B cell (primary cell): ENCODE results near the gene ELK4. TPM values are rescaled to one million over a fixed set of nuclear protein-coding genes. Genes with fewer than 3 reads are reported as not detected.

ENCODE experiments used
- ATAC-seq: fragments of 200-7000 bp; cut with Tn5 transposase; one replicate; pipeline ENCODE4 v1.10.0; 2021; ENCODE audit warnings: low read depth, mild to moderate bottlenecking, moderate number of reproducible peaks, moderate library complexity
- CTCF ChIA-PET: fragments of 350-600 bp; sonication (Branson Sonifier 250); formaldehyde crosslinking; loops from one replicate; lab custom pipeline; 2021; ENCODE audit warnings: antibody characterized with exemption, inconsistent platforms; lab: Charles Lee
- POLR2A ChIA-PET: fragments of 350-600 bp; sonication (Branson Sonifier 250); formaldehyde crosslinking; loops from one replicate; lab custom pipeline; 2021; ENCODE audit warnings: antibody characterized with exemption; lab: Charles Lee
- DNase-seq: peaks from one replicate; pipeline ENCODE4 v3.0.0; 2013
- H2AFZ ChIP-seq: 2 replicates; pipeline ENCODE4 v1.6.1; 2012; ENCODE audit warnings: mild to moderate bottlenecking, low read depth, low read length; ENCODE audit not compliant: insufficient read depth, poor library complexity, severe bottlenecking
- H3K27ac ChIP-seq, 2 donors: 1 replicate in 1 of 2; 2 replicates in 1 of 2; pipeline ENCODE4 v1.5.1; 2012 to 2013; ENCODE audit warnings: low read length in 2 of 2, mild to moderate bottlenecking in 2 of 2, moderate library complexity in 1 of 2
- H3K27me3 ChIP-seq, 4 experiments: fragments of 200-600 bp in 1 of 4; sonication (generic) in 1 of 4; replicated peaks in 1 of 4; 1 replicate in 2 of 4; 2 replicates in 2 of 4; pipeline versions ENCODE4 v1.6.1 to v1.7.0; 2013 to 2016; ENCODE audit warnings: low read length in 3 of 4, mild to moderate bottlenecking in 2 of 4, mixed read lengths in 1 of 4, moderate library complexity in 1 of 4; ENCODE audit not compliant: insufficient read depth in 4 of 4, control insufficient read depth in 3 of 4; ENCODE audit errors: control extremely low read depth in 1 of 4
- H3K36me3 ChIP-seq, 2 experiments: replicated peaks in 1 of 2; 1 replicate in 1 of 2; 2 replicates in 1 of 2; pipeline versions ENCODE4 v1.6.1 to v1.7.1; 2013; ENCODE audit warnings: low read length in 1 of 2; ENCODE audit not compliant: insufficient read depth in 2 of 2, control insufficient read depth in 1 of 2; ENCODE audit errors: control extremely low read depth in 1 of 2, extremely low read depth in 1 of 2
- H3K4me1 ChIP-seq, 2 donors: fragments of 200-600 bp in 1 of 2; sonication (generic) in 1 of 2; 1 replicate in 1 of 2; 2 replicates in 1 of 2; pipeline versions ENCODE4 v1.5.1 to v1.6.1; 2013 to 2017; ENCODE audit warnings: low read length in 2 of 2; ENCODE audit not compliant: control insufficient read depth in 2 of 2, insufficient read depth in 2 of 2
- H3K4me2 ChIP-seq: replicated peaks from 2 replicates; pipeline ENCODE3; 2012; ENCODE audit warnings: mild to moderate bottlenecking, low read depth, low read length; ENCODE audit not compliant: poor library complexity, severe bottlenecking
- H3K4me3 ChIP-seq, 5 experiments: fragments of 200-600 bp in 1 of 5; sonication (generic) in 1 of 5; 1 replicate in 3 of 5; 2 replicates in 2 of 5; pipeline versions ENCODE4 v1.5.1 to v1.7.0; 2011 to 2016; ENCODE audit warnings: low read length in 4 of 5, mild to moderate bottlenecking in 4 of 5, low read depth in 2 of 5, control low read depth in 1 of 5, moderate library complexity in 1 of 5; ENCODE audit not compliant: insufficient read depth in 1 of 5; ENCODE audit errors: control extremely low read depth in 1 of 5, extremely low read depth in 1 of 5
- H3K79me2 ChIP-seq: fragments of 200-600 bp; sonication (generic); one replicate; pipeline ENCODE4 v1.6.0; 2016; ENCODE audit warnings: low read length; ENCODE audit not compliant: control insufficient read depth, insufficient read depth
- H3K9ac ChIP-seq: fragments of 200-600 bp; sonication (generic); 2 replicates; pipeline ENCODE4 v1.6.1; 2017; ENCODE audit warnings: mild to moderate bottlenecking, low read length, moderate library complexity
- H3K9me3 ChIP-seq, 3 donors: one replicate each; pipeline versions ENCODE4 v1.6.1 to v1.7.1; 2013; ENCODE audit warnings: low read length in 2 of 3; ENCODE audit not compliant: control insufficient read depth in 2 of 3, insufficient read depth in 1 of 3; ENCODE audit errors: control extremely low read depth in 1 of 3
- H4K20me1 ChIP-seq: 2 replicates; pipeline ENCODE4 v1.6.0; 2012; ENCODE audit warnings: mild to moderate bottlenecking, low read length; ENCODE audit not compliant: insufficient read depth, control insufficient read depth, poor library complexity, severe bottlenecking
- H3K27ac Mint-ChIP-seq: one replicate; pipeline ENCODE4 v1.8.0; 2021; ENCODE audit warnings: mixed read lengths
- H3K27me3 Mint-ChIP-seq: one replicate; pipeline ENCODE4 v1.8.0; 2021; ENCODE audit warnings: mixed read lengths
- H3K4me1 Mint-ChIP-seq: one replicate; pipeline ENCODE4 v1.8.0; 2021; ENCODE audit warnings: mixed read lengths
- H3K4me3 Mint-ChIP-seq: one replicate; pipeline ENCODE4 v1.8.0; 2021; ENCODE audit warnings: mixed read lengths
- H3K9me3 Mint-ChIP-seq: one replicate; pipeline ENCODE4 v1.8.0; 2022; ENCODE audit warnings: mixed read lengths; ENCODE audit not compliant: insufficient read depth
- EZH2 ChIP-seq: IDR thresholded peaks from 2 replicates; pipeline ENCODE4 v1.6.1; 2012; ENCODE audit warnings: borderline replicate concordance, low read depth, mild to moderate bottlenecking, moderate library complexity, low read length; ENCODE audit not compliant: insufficient read depth, poor library complexity, severe bottlenecking
- WGBS: methylation state at CpG from one replicate; pipeline ENCODE4 v1.1.5; 2013; ENCODE audit warnings: missing lambda C conversion rate; ENCODE audit not compliant: insufficient coverage; 5-methylcytosine and 5-hydroxymethylcytosine counted together
- intact Hi-C: fragments of 100-400 bp; cut with micrococcal nuclease; formaldehyde crosslinking; loops from one replicate; pipeline ENCODE4 v1.10.0; 2022
- polyA plus RNA-seq: library from polyadenylated mRNA; depleted of rRNA; stranded (reverse); fragments of >200 nt; gene quantifications from 2 replicates; pipeline ENCODE4 v1.2.3, GENCODE V29; 2012
- total RNA-seq, 2 donors: library from RNA; stranded (reverse); fragments of 120-200 nt in 1 of 2; gene quantifications; 1 replicate in 1 of 2; 2 replicates in 1 of 2; pipeline versions ENCODE4 v1.2.3 to v1.2.4, GENCODE V29; 2013 to 2022
- TF ChIP-seq, protein P1 (sequence below): fragments of 200-600 bp; IDR thresholded peaks from one replicate; pipeline ENCODE4 v1.8.0; 2022; ENCODE audit warnings: antibody characterized with exemption, mild to moderate bottlenecking

The ELK4 gene
- total and polyA plus RNA-seq, 2 donors (not counting 1 experiment from before 2014, with no cell fraction given): 11.0 to 151 TPM

DNA sequence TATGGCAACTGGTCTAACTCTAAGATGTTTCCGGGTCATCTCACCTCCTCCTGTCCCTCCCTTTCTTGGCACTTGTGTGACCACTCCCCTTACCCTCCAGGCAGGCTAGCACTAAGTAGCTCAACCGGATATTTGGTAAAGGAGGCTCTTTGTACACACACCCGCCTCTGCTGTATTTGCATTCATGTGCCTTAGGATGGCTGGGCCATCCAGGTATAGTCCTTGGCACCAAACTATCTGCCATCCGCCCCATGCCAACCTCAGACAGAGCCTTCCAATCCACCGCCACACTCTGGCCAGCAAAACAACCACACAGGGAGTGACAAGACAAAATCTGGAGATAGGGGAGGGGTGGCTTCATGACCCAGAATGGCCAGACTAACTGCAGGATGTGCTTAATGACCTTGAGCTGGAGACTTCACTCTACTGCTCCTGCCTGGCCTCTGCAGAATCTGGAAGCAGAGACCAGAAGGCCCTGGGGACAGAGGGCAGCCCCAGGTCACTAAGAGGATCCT, 67.8 kb downstream of the ELK4 start:
- ATAC-seq: no peak
- Mint-ChIP-seq H3K4me3 (no peak overlapping the region), H3K27me3 (peaks cover 31% of the 10 kb centered on the region), H3K27ac (no peak overlapping the region), H3K4me1 (peaks cover 4% of the 10 kb centered on the region), H3K9me3 (peaks cover 11% of the 10 kb centered on the region)
- Histone ChIP-seq H3K4me3 (no peak overlapping the region), H2AFZ (no peak overlapping the region), H3K36me3 (no peaks in the 10 kb centered on the region), H3K79me2 (no peaks in the 10 kb centered on the region), H3K9me3 (peaks cover 6 to 15% (median 9%) of the 10 kb centered on the region in 3 donors), H3K4me2 (no peak overlapping the region), H3K27ac (no peak overlapping the region), H3K27me3 (peaks cover 0 to 27% (median 14%) of the 10 kb centered on the region in 4 experiments), H4K20me1 (no peaks in the 10 kb centered on the region), H3K4me1 (peaks cover 6% of the 10 kb centered on the region in 2 donors), H3K9ac (no peak overlapping the region)
- CTCF ChIA-PET: no interaction called here
- intact Hi-C loops: no loop called here
- 100% methylated on average over 1 of the region's 5 CpGs for WGBS
- DNase-seq: no peak
- no peak for TF ChIP-seq EZH2
- TF ChIP-seq, protein P1, sequence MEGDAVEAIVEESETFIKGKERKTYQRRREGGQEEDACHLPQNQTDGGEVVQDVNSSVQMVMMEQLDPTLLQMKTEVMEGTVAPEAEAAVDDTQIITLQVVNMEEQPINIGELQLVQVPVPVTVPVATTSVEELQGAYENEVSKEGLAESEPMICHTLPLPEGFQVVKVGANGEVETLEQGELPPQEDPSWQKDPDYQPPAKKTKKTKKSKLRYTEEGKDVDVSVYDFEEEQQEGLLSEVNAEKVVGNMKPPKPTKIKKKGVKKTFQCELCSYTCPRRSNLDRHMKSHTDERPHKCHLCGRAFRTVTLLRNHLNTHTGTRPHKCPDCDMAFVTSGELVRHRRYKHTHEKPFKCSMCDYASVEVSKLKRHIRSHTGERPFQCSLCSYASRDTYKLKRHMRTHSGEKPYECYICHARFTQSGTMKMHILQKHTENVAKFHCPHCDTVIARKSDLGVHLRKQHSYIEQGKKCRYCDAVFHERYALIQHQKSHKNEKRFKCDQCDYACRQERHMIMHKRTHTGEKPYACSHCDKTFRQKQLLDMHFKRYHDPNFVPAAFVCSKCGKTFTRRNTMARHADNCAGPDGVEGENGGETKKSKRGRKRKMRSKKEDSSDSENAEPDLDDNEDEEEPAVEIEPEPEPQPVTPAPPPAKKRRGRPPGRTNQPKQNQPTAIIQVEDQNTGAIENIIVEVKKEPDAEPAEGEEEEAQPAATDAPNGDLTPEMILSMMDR: no peak
- POLR2A ChIA-PET: no interaction called here

DNA sequence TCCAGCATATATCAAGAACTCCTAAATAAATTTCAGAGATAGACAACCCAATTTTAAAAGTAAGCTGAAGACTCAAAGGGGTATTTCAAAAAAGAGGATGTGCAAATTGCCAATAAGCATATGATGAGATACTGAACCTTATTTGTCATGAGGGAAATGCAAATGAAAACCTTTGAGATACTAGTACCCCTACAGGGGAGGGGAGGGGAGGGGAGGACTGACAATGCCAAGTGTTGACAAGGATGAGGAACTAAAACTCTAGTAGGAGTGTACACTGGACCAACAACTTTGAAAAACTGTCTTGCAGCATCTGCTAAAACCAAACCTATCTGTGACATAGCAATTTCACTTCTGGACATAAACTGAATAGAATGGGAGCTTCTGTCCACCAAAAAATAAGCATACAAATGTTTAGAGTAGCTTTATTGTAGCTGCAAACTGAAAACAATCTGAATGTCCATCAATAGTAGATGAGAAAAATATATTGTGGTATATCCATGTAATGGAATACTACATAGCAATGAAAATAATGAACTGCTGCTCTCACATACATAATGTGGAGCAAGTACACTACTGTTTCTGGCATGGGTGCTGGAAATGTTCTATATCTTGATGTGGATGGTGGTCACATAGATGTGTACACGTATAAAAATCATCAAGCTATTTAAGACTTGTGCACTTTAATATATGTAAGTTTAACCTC, 70.2 kb downstream of the ELK4 start:
- Histone ChIP-seq H2AFZ (no peak overlapping the region), H3K9ac (no peak overlapping the region), H3K4me3 (no peak overlapping the region), H3K4me2 (no peak overlapping the region), H3K27ac (no peak overlapping the region), H3K27me3 (peaks cover 0 to 10% (median 0%) of the 10 kb centered on the region in 4 experiments), H3K36me3 (no peaks in the 10 kb centered on the region), H3K9me3 (peaks cover 6 to 15% (median 9%) of the 10 kb centered on the region in 3 donors), H4K20me1 (no peaks in the 10 kb centered on the region), H3K79me2 (no peaks in the 10 kb centered on the region), H3K4me1 (no peaks in the 10 kb centered on the region)
- Mint-ChIP-seq H3K27ac (no peak overlapping the region), H3K27me3 (peaks cover 28% of the 10 kb centered on the region), H3K9me3 (peaks cover 11% of the 10 kb centered on the region), H3K4me1 (no peaks in the 10 kb centered on the region), H3K4me3 (no peak overlapping the region)
- TF ChIP-seq, protein P1: no peak
- no peak for TF ChIP-seq EZH2
- CTCF ChIA-PET: interaction anchor here (0.6 to 1.6 kb wide), 4 partner anchors 29 to 76 kb away, joined by 3 to 5 read pairs (median 4); no protein-coding TSS in a partner anchor
- WGBS: no CpG with 5 or more reads among the region's 1 CpG
- intact Hi-C loops: no loop called here
- POLR2A ChIA-PET: no interaction called here
- ATAC-seq (no peak), DNase-seq (peak; percentile 32)
